ENCODE results near the gene MMP2. TPM values are rescaled to one million over a fixed set of nuclear protein-coding genes. Genes with fewer than 3 reads are reported as not detected.

The MMP2 gene
- total RNA-seq, 1 experiment from 2014 or later, result 61.3 TPM

DNA sequence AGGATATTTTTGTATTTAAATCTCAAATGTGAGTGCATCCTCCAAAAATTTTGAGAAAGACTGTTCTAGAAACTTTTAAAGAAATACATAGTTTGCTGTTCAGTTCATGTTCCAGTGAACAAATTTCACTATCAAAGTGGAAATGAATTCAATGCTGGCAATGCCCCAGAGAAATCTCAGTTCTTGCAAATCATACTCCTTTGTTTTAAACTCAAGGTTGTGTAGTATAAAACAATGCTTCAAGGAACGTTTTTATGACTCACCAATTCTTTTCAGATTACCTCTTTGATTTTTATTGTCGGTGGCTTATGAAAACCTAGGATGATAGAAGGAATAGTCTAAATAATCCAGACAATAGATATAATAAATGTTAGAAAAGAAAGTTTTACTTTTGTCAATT lies 47.4 kb downstream of the MMP2 start (continued):
- TF ChIP-seq, protein P1, sequence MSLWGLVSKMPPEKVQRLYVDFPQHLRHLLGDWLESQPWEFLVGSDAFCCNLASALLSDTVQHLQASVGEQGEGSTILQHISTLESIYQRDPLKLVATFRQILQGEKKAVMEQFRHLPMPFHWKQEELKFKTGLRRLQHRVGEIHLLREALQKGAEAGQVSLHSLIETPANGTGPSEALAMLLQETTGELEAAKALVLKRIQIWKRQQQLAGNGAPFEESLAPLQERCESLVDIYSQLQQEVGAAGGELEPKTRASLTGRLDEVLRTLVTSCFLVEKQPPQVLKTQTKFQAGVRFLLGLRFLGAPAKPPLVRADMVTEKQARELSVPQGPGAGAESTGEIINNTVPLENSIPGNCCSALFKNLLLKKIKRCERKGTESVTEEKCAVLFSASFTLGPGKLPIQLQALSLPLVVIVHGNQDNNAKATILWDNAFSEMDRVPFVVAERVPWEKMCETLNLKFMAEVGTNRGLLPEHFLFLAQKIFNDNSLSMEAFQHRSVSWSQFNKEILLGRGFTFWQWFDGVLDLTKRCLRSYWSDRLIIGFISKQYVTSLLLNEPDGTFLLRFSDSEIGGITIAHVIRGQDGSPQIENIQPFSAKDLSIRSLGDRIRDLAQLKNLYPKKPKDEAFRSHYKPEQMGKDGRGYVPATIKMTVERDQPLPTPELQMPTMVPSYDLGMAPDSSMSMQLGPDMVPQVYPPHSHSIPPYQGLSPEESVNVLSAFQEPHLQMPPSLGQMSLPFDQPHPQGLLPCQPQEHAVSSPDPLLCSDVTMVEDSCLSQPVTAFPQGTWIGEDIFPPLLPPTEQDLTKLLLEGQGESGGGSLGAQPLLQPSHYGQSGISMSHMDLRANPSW (CRISPR knock-in tag; conservative IDR thresholded peaks at IDR 0.05; ENCODE audit: low read depth), result no peak
- TF ChIP-seq NR1H2 (CRISPR knock-in tag; IDR thresholded peaks at IDR 0.05), result no peak
- TF ChIP-seq, protein P2, sequence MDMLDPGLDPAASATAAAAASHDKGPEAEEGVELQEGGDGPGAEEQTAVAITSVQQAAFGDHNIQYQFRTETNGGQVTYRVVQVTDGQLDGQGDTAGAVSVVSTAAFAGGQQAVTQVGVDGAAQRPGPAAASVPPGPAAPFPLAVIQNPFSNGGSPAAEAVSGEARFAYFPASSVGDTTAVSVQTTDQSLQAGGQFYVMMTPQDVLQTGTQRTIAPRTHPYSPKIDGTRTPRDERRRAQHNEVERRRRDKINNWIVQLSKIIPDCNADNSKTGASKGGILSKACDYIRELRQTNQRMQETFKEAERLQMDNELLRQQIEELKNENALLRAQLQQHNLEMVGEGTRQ (CRISPR knock-in tag; IDR thresholded peaks at IDR 0.05), result no peak
- no peak for TF ChIP-seq SMAD3 (CRISPR knock-in tag; IDR thresholded peaks at IDR 0.05; ENCODE audit: borderline replicate concordance)

DNA sequence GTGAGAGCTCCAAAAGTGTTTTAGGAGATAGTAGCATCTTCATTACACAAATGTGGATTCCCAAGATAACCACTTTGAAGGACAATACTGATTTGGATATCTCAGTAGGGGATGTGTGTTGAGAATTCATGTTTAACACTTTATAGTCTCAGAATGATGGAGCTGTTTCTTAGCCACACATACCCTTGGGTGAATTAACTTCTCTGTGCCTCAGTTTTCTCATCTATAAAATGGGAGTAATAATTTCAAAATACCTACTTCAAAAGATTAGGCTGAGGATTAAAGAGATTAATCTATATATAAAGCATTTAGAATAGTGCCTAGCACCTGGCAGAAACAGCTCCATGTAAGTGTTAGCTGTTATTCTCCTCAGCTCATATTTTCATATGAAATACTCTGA lies 48.9 kb downstream of the MMP2 start:
- Mint-ChIP-seq H3K9me3 (no peaks in the 10 kb centered on the region), H3K4me1 (peaks cover 5% of the 10 kb centered on the region), H3K27ac (no peak overlapping the region), H3K4me3 (no peak overlapping the region), H3K36me3 (no peaks in the 10 kb centered on the region), H3K27me3 (ENCODE audit: low read depth) (no peaks in the 10 kb centered on the region)
- no peak for DNase-seq (ENCODE audit: low spot score)
- POLR2A ChIA-PET, result no interaction called here
- TF ChIP-seq ZNF219 (CRISPR knock-in tag; IDR thresholded peaks at IDR 0.05; ENCODE audit: borderline replicate concordance) (no peak), RORB (CRISPR knock-in tag; IDR thresholded peaks at IDR 0.05) (no peak), ZNF396 (CRISPR knock-in tag; IDR thresholded peaks at IDR 0.05; ENCODE audit: borderline replicate concordance) (no peak)
- CTCF ChIA-PET, result interaction anchor here (0.6 to 3.4 kb wide), 2 partner anchors 63 to 97 kb away, joined by 3 to 19 read pairs; no protein-coding TSS in a partner anchor
- ATAC-seq, result no peak

DNA sequence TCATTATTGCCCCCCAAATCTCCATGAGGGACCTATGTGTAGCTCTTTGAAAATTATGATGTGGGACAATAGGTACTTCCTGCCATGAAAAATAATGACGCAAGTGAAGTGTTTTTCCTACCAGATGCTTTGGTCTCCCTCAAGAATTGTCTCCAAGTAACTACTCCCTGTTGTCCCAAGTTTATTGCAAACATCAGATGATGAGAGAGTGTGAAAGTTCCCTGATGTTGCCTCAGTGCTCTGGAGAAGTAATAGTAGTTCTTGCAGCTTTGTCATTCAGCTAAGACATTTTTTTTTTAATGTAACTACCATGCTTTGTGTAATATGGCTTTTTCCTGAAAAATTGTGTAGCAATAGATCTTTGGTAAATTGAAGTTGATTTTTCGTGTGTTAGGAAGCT lies 50.0 kb downstream of the MMP2 start:
- DNase-seq (ENCODE audit: low spot score) (no peak), ATAC-seq (no peak)
- ChIA-PET POLR2A (no interaction called here), CTCF (interaction anchor here (1.3 to 3.4 kb wide), 2 partner anchors 27 to 64 kb away, joined by 4 to 19 read pairs; no protein-coding TSS in a partner anchor)
- H3K4me3 Mint-ChIP-seq, result no peak overlapping the region
- H3K27me3 Mint-ChIP-seq (ENCODE audit: low read depth), result no peaks in the 10 kb centered on the region
- no peaks in the 10 kb centered on the region for H3K9me3 Mint-ChIP-seq
- H3K4me1 Mint-ChIP-seq, result peaks cover 5% of the 10 kb centered on the region
- H3K27ac Mint-ChIP-seq, result no peak overlapping the region
- H3K36me3 Mint-ChIP-seq, result no peaks in the 10 kb centered on the region
- TF ChIP-seq ZNF138 (CRISPR knock-in tag; conservative IDR thresholded peaks at IDR 0.05) (no peak), ZNF263 (CRISPR knock-in tag; IDR thresholded peaks at IDR 0.05; ENCODE audit: low read depth) (no peak), ZNF416 (CRISPR knock-in tag; IDR thresholded peaks at IDR 0.05) (no peak), NFYB (CRISPR knock-in tag; conservative IDR thresholded peaks at IDR 0.05; ENCODE audit: low read depth) (no peak), SOX15 (CRISPR knock-in tag; IDR thresholded peaks at IDR 0.05) (no peak), ESRRA (CRISPR knock-in tag; IDR thresholded peaks at IDR 0.05; ENCODE audit: borderline replicate concordance) (no peak), ELF4 (CRISPR knock-in tag; IDR thresholded peaks at IDR 0.05; ENCODE audit: low read depth) (no peak)
- TF ChIP-seq, protein P3, sequence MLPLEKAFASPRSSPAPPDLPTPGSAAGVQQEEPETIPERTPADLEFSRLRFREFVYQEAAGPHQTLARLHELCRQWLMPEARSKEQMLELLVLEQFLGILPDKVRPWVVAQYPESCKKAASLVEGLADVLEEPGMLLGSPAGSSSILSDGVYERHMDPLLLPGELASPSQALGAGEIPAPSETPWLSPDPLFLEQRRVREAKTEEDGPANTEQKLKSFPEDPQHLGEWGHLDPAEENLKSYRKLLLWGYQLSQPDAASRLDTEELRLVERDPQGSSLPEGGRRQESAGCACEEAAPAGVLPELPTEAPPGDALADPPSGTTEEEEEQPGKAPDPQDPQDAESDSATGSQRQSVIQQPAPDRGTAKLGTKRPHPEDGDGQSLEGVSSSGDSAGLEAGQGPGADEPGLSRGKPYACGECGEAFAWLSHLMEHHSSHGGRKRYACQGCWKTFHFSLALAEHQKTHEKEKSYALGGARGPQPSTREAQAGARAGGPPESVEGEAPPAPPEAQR (CRISPR knock-in tag; IDR thresholded peaks at IDR 0.05), result no peak
- TF ChIP-seq, protein P4, sequence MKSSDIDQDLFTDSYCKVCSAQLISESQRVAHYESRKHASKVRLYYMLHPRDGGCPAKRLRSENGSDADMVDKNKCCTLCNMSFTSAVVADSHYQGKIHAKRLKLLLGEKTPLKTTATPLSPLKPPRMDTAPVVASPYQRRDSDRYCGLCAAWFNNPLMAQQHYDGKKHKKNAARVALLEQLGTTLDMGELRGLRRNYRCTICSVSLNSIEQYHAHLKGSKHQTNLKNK (CRISPR knock-in tag; IDR thresholded peaks at IDR 0.05), result no peak

DNA sequence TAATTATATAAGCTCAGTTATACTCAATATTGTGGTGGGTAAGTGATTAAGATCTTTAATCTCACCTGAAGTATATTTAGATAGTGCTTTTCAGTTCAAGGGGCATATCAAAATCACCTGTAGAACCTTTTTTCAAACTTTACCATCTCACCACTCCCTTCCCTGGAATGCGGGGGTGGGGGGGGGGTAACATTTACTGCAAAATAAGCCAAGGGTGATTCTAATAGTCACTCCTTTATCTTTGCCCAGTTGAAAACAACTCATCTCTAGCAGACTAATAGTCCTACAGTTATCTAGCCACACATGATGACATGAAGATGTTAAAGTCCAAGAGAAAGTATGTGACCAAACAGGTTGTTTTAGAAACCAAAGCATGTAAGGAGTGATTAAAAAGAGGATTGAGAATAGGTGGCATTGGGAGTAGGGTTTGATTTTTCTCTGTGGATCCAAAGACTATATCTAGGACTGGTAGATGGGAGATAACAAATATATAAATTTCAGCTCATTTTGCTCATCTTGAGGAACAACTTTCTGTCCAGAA lies 51.4 kb downstream of the MMP2 start:
- DNase-seq (ENCODE audit: low spot score), result no peak
- no peak overlapping the region for H3K27ac Mint-ChIP-seq
- H3K4me3 Mint-ChIP-seq, result no peak overlapping the region
- ChIA-PET POLR2A (no interaction called here), CTCF (interaction anchor here (2.6 to 3.4 kb wide), 2 partner anchors 65 to 66 kb away, joined by 16 to 19 read pairs; no protein-coding TSS in a partner anchor)
- H3K27me3 Mint-ChIP-seq (ENCODE audit: low read depth), result no peaks in the 10 kb centered on the region
- H3K9me3 Mint-ChIP-seq, result no peaks in the 10 kb centered on the region
- no peaks in the 10 kb centered on the region for H3K36me3 Mint-ChIP-seq
- no peaks in the 10 kb centered on the region for H3K4me1 Mint-ChIP-seq
- no peak for ATAC-seq
- TF ChIP-seq, protein P5, sequence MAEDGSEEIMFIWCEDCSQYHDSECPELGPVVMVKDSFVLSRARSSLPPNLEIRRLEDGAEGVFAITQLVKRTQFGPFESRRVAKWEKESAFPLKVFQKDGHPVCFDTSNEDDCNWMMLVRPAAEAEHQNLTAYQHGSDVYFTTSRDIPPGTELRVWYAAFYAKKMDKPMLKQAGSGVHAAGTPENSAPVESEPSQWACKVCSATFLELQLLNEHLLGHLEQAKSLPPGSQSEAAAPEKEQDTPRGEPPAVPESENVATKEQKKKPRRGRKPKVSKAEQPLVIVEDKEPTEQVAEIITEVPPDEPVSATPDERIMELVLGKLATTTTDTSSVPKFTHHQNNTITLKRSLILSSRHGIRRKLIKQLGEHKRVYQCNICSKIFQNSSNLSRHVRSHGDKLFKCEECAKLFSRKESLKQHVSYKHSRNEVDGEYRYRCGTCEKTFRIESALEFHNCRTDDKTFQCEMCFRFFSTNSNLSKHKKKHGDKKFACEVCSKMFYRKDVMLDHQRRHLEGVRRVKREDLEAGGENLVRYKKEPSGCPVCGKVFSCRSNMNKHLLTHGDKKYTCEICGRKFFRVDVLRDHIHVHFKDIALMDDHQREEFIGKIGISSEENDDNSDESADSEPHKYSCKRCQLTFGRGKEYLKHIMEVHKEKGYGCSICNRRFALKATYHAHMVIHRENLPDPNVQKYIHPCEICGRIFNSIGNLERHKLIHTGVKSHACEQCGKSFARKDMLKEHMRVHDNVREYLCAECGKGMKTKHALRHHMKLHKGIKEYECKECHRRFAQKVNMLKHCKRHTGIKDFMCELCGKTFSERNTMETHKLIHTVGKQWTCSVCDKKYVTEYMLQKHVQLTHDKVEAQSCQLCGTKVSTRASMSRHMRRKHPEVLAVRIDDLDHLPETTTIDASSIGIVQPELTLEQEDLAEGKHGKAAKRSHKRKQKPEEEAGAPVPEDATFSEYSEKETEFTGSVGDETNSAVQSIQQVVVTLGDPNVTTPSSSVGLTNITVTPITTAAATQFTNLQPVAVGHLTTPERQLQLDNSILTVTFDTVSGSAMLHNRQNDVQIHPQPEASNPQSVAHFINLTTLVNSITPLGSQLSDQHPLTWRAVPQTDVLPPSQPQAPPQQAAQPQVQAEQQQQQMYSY (CRISPR knock-in tag; IDR thresholded peaks at IDR 0.05), result no peak
- TF ChIP-seq GTF2I (CRISPR knock-in tag; conservative IDR thresholded peaks at IDR 0.05), result no peak
- TF ChIP-seq, protein P6, sequence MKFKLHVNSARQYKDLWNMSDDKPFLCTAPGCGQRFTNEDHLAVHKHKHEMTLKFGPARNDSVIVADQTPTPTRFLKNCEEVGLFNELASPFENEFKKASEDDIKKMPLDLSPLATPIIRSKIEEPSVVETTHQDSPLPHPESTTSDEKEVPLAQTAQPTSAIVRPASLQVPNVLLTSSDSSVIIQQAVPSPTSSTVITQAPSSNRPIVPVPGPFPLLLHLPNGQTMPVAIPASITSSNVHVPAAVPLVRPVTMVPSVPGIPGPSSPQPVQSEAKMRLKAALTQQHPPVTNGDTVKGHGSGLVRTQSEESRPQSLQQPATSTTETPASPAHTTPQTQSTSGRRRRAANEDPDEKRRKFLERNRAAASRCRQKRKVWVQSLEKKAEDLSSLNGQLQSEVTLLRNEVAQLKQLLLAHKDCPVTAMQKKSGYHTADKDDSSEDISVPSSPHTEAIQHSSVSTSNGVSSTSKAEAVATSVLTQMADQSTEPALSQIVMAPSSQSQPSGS (CRISPR knock-in tag; IDR thresholded peaks at IDR 0.05; ENCODE audit: borderline replicate concordance, low read depth), result no peak
- TF ChIP-seq, protein P7, sequence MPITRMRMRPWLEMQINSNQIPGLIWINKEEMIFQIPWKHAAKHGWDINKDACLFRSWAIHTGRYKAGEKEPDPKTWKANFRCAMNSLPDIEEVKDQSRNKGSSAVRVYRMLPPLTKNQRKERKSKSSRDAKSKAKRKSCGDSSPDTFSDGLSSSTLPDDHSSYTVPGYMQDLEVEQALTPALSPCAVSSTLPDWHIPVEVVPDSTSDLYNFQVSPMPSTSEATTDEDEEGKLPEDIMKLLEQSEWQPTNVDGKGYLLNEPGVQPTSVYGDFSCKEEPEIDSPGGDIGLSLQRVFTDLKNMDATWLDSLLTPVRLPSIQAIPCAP (CRISPR knock-in tag; IDR thresholded peaks at IDR 0.05), result no peak

All from WTC11 (cell line).